LoVo (cell line): ENCODE data around the gene HOXA7.

Source experiments
- DNase-seq: peaks from one replicate; pipeline ENCODE4 v3.0.0-alpha.2; 2016; ENCODE audit warnings: low spot score

The HOXA7 gene

DNA sequence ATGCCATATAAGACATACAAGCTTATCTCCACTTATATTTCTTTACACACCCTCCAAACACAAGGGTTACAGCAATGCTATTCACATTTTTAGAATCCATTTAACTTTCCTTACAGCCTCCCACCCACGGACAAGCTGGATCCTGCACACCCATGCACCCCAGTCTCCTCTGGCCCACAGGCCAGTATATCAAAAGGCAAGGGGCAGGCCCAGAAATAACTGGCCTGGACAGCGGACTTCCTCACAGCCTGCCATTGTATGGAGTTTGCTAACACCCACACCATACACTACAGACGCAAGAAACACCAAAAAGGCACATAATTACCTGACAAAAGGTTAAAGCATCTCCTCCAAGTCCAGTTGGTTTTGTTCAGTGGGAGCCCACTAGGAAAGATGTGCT, 37.9 kb downstream of the HOXA7 start:
- DNase-seq: no peak

DNA sequence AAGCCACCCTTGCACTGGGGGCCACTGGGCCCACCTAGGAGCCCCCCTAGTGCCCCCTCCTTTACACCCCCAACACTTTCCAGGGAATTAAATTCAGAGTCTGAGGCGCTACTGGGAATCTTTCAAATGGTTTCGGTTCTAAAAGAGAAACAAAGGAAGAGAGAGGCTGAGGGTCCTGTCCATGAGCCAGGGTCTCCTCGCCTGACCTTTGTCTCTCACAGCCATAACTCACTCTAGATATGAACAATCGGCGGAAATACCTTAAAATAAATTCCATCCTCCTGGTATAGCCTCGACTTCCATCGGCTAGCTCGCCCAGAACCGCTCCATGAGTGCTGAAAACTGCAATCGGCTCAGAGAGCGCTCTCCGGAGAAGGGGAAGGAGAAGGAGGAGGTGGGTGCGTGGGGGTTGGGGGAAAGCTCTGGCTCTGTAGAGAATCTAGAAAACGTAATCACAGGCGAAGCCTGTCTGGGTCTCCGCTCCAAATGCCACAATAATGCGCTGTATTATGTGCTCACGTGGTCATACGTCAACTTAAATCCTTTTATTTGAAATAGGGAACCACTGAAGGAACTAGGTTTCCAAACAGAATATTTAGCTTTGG, 38.5 kb downstream of the HOXA7 start:
- no peak for DNase-seq

DNA sequence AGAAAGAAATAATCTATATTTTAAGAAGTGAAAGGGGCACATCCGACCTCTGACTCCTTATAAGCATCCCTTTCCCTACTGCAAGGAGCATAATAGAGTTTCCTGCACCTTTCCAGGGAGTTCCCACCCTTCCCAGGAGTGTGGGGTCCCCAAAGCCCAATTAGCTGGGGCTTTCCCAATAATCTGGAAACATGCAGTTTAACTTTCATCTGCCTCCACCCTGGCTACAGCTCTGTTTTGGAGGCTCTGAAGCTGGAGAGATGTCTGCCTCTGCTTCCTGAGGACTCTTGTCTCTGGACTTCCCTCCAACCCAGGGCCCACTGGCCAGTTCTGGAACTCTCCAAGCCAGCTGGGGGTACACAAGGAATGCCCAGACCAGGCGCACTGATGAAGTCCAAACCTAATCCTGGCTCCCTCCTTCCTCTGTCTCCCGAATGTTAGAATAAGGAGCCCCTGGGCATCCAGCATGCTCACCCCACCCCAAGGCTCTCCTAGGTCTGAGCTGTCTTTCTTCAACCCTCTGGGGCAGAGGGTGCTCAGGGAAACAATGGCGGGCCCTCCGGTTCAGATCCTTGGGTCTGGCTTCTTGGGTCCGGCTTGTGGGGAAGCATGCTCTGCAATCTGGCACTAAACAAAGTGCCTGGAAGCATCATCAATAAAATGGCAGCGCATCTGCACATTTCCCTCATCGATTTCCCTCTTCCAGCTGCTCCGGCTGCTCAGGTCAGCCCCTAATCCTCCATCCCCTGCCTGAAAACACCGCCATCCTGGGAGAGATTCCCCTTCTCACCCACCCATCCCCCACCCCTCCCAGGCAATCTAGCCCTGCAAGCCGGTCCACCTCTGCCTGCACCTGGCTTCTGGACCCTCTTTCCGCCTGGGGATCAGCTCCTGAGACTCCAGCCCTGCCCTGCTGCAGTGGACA, 39.3 kb downstream of the HOXA7 start:
- DNase-seq: no peak

GRCh38 chr7:27116031-27116961, 40.2 kb downstream of the HOXA7 start:
- no peak for DNase-seq

- peak; percentile 93 for DNase-seq
Measured at GRCh38 chr7:27115221-27116026, 41.1 kb downstream of the HOXA7 start.

DNA sequence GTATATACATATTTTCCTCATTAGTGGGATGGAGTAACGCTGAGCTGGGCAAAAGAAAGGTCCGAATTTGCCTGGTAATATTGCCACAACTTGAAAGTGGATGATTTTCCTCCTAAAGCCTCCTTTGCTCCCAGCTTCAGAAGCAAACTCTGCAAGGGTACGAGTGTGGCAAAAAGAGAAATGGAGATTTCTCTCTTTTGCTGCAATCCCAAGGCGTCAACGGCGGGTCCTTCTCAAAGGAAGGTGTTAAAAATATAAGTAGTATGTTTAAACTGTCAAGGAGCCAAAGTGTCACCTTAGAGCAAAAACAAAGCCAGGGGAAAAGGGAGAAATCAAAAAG, 41.6 kb downstream of the HOXA7 start:
- no peak for DNase-seq

DNA sequence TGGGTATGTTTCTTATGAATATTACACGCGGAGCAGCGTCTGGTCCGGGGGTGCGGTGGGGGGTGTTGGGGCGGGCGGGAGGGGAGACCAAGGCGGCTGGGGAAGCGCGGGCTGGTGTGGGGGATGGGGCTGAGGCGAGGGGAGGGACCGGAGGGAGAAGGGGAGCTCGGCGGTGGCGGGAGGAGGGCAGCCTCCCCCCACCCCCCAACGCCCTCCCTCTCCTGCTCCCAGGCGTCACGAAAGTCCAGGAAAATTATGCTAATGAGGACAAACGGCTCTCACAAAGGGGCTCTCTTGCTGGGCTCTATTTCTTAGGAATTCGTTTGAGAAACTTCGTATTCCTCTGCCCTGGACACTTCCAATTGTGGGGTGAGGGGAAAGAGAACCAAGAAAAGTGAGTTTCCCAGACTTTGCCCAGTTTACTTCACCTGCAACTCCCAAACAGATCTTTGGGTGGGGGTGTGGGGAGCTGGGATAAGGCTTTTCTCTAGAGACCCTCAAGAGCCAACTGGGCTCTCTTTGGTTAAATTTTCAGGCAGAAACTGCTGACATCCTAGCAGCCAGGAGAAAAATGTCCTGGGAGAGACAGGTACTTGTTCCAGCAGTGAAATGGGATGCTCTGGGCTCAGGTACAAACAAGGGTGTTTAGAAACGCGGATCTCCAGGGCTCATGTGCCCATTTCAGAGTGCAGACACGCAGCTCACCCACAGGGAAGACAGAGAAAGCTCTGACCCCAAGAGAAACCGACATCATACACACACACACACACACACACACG, 42.3 kb downstream of the HOXA7 start:
- no peak for DNase-seq

DNA sequence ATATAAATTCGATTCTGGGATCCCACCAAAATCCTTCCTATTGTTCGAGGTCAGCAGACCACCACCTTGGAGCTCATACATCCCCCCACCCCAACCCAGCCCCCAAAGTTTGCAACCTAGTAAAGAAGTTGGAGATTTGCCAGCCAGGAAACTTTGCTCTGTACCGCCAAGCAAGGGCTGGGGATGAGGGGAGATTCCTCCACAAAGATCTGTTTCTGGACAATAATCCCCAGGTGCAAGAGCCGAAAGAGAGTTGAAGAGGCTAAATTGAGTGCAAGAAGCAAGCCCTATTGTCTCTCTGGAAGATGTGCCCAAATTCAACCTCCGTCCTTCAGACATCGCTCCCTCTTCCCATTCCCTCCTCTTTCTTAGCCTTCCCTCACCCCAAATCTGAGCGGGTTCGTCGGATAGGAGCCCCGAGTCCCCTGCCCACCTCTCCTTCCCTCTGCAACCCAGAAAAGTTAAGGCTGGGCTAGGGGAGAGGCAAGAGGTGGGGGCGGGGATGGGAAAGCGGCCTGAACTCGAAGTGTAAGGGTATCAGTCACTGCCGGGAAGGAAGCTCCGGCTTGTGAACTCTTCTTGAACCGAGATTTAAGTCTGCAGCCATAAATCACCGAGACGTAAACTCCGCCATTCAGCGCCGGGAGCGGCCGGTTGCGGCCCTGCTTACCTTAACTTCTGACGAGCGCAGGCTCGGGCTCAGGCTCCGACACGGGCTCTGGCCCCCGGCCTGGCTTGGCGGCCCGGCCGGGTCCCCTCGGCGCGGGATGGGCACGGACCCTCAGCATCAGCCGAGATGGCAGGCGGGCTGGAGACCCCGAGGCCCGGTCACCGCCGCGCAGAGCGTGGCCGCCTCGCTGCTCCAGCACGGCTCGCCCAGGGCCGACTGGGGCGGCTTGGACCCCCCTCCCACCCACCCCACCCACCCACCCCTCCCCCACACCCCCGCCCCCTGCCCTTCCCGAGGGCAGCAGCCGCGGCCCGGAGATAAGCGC, 43.2 kb downstream of the HOXA7 start:
- DNase-seq: no peak

DNA sequence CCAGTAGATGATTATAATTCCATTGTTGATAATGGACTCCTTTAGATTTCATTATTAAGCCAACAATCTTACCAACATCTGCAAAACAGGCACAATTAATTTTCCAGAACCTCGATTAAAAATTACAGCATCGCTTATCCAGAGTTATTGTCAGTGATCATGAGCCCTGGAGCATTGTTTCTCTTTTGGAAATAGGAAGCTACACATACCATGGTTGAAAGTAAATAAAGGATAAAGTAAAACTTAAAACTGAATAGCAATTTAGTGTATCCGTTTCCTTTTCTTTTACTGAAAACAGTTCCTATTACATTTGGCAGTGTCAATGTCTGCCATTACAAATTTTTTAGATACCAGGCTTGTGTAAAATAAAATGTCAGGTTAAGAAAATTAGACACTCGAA, 44.1 kb downstream of the HOXA7 start:
- no peak for DNase-seq

- DNase-seq: no peak
Measured at GRCh38 chr7:27111751-27112277, 44.7 kb downstream of the HOXA7 start.

DNA sequence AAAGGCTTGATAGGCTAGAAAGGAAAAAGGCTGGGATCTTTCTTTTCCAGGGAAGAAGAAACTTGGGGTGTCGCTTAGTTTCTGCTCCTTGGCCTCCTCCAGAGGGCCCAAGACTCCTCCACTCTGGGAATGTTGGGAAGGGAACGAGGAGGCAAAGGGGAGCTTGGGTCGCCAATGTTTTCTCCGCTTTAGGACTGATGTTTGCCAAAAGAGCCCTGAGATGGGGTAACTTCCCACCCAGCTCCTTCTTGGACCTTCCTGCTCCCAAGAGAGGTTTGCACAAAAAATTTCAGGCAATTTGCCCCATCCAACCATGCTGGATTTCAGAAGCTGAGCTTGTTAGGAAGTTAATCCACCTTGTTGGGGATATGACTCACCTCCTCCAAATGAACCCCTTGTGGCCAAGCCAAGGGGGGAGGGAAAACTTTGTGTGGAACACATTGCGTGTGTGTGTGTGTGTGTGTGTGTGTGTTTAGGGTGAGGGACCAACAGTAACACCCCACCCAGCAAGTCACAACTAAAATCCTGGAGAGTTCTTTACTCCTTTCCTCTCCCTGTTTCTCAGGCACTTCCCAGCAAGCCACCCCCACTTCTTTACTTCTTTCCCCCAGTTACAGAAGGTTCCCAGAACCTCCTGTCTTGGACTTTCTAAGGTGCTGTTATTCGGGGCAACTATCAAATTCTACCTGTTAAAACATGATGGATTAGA, 45.3 kb downstream of the HOXA7 start:
- DNase-seq: no peak

GRCh38 chr7:27110186-27111031, 46.1 kb downstream of the HOXA7 start:
- DNase-seq: peak; percentile 59

DNA sequence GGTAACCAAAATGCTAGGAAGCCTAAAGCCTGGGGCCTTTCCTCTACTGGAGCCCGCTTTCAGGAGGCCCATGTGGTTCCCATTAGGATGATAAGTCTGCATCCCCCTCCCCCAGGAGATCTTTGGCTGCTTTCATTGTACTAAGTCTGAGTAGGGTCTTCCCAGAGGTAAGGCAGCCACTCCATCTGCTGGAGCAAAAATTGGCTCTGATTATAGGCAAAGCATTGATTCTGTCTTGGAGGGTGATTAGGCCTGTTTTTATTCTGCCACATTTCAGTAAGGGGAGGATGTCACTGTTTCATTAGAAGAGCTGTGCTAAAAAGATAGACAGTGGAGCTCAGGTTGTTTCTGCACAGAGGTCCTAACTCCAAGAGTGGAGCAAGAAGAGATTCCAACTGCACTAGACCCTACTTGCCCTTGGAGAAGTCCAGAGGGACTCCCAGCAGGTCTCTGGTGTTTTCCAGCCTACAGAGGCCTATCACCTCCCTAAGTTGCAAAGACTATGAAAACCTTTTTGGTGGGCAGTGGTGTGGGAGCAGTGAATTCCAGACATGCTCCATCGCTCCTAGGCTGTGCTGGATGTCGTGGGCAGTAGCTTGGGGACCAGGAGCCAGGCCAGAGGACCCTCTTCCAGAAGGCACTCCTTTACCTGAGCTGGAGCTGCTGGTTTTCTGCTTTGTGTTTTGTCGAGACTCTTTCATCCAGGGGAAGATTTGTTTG, 46.8 kb downstream of the HOXA7 start:
- DNase-seq: no peak

DNA sequence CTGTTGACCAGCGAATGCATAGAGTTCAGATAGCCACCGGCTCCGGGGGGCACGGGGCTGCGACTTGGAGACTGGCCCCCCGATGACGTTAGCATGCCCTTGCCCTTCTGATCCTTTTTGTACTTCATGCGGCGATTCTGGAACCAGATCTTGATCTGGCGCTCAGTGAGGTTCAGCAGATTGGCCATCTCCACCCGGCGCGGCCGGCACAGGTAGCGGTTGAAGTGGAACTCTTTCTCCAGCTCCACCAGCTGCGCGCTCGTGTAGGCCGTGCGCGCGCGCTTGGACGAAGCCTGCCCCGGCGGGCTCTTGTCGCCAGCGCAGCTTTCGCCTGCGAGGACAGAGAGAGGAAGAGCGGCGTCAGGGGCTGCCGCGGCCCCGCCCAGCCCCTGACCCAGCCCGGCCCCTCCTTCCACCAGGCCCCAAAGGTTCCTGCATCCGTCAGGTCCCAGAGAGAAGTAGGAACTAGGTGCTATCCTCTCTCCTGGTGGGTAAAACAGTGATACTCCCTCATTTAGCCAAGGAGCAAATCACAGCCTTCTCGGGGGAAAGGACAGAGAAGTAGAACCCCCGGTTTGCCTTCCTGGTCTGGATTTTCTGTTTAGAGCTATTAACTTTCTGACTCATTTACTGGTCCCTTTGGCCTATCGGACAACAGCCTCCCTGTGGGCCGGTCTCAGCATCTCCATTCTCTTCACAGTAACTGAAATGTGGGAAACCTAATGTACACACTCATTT, 47.9 kb downstream of the HOXA7 start:
- no peak for DNase-seq

GRCh38 chr7:27107391-27108381, 48.8 kb downstream of the HOXA7 start:
- DNase-seq: no peak
